Measurements from ENCODE around the gene ATP5F1D.
"Not testable (repeated sequence)": the region's sequence is repeated elsewhere in the genome, so short reads cannot be mapped to it uniquely, and the experiment has no call there.

ATP5F1D gene

DNA sequence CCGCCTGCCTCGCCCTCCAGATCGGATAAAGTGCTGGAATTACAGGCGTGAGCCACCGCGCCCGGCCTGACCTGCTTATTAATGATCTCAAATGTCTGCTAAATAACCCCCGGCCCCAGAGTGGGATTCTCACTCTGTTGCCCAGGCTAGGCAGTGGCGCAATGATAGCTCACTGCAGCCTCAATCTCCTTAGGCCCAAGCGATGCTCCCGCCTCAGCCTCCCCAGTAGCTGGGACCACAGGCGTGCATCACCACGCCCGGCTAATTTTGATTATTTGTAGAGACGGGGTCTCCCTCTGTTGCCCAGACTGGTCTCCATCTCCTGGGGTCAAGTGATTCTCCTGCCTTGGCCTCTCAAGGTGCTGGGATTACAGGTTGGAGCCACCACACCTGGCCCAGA lies 626 bp upstream of the ATP5F1D start:
- TF ChIP-seq POLR2A (IDR thresholded peaks at IDR 0.05; ENCODE audit: low read length): no peak
- TF ChIP-seq GATA1 (IDR thresholded peaks at IDR 0.05; ENCODE audit: low read depth, low read length): no peak
- DNase-seq: no peak

DNA sequence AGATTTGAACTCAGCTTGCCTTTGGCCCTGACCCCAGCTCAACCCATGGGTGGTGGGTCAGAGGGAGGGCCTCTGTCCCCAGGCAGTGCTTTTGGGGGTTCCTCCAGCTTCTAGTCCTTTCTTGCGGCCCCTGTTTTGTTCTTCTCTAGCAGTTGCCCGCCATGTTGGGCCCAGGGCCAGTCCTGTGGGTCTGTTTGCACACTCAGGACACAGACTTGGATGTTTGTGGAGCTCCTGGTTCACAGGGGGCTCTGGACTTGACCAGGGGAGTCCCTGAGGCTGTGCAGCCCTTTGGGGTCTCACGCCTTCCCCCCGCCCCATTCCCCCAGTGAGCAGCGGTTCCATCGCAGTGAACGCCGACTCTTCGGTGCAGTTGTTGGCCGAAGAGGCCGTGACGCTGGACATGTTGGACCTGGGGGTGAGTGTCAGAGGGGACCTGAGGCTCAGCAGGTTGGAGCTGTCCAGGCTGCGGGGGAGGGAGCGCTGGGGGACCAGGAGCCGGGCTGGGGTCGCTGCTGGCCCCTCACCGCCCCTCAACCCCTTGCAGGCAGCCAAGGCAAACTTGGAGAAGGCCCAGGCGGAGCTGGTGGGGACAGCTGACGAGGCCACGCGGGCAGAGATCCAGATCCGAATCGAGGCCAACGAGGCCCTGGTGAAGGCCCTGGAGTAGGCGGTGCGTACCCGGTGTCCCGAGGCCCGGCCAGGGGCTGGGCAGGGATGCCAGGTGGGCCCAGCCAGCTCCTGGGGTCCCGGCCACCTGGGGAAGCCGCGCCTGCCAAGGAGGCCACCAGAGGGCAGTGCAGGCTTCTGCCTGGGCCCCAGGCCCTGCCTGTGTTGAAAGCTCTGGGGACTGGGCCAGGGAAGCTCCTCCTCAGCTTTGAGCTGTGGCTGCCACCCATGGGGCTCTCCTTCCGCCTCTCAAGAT lies 2.5 kb downstream of the ATP5F1D start:
- TF ChIP-seq POLR2A (IDR thresholded peaks at IDR 0.05; ENCODE audit: low read length): no peak
- no peak for TF ChIP-seq GATA1 (IDR thresholded peaks at IDR 0.05; ENCODE audit: low read depth, low read length)
- peak; percentile 86 to 92 for DNase-seq

DNA sequence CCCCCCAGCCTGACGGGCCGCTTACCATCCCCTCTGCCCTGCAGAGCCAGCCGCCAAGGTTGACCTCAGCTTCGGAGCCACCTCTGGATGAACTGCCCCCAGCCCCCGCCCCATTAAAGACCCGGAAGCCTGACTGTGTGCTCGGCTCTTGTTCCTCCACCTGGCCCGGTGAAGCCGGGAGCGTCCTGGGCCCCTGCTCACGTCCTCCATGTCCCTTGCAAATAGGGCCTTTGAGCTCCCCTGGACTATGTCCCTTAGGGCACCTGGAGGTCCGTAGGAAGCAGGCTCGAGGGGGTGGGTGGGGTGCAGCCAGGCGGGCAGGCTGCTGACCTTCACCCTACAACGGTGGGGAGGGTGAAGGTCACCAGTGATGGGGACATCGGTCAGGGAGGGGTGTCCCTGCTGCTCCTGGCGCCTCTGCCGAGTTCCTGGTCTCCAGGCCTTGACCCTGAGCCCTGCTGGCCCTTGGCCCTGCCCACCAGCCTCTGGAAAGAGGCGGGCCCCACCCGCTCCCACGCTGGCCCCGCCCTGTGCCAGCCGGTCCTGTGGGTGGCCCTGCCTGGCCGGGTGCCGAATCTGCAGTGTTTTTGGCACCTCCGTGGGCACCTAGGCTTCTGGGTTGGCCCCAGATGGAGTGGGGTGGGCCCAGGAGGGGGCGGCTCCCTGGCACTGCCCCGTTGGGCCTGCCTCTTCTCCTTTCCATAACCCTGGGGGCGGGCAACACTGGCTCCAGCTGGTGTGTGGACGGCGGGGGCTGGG lies 3.3 kb downstream of the ATP5F1D start:
- TF ChIP-seq POLR2A (IDR thresholded peaks at IDR 0.05; ENCODE audit: low read length) (peak; percentile 14), GATA1 (IDR thresholded peaks at IDR 0.05; ENCODE audit: low read depth, low read length) (no peak)
- no peak for DNase-seq

DNA sequence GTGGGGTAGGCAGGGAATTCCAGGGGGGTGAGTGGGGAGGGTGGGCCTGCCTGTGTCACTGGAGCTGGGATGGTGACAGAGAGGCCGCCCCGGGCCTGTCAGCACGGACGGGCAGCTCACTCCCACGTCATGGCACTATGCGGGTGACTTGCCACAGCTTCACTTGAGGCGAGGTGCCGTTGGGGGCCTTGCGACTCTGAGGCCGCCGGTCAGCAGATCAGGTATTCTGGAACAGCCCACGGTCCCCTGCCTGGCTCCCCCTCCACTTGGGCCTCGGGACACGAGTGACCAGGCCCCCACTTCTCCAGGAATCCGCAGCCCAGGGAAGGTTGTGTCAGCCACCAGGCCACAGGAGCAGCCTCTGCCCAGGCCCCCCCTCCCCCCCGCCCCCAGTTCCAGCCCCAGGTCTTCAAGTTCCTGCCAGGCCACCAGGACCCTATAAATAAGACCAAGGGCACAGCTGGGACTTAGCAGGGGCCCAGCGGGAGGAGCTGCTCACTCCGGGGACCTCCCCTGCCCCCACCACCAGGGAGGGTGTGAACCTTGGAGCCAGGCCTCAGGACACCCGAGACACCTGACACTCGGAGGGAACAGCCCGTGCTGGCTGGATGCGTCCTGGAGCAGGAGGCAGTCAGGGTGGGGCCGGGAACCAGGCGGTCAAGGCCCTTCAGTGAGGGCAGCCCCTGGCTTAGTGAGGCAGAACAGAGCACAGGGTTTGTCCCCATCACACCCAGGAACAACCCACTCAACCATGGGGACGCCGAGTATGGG lies 4.1 kb downstream of the ATP5F1D start:
- no peak for TF ChIP-seq GATA1 (IDR thresholded peaks at IDR 0.05; ENCODE audit: low read depth, low read length)
- TF ChIP-seq POLR2A (IDR thresholded peaks at IDR 0.05; ENCODE audit: low read length): no peak
- DNase-seq: no peak

DNA sequence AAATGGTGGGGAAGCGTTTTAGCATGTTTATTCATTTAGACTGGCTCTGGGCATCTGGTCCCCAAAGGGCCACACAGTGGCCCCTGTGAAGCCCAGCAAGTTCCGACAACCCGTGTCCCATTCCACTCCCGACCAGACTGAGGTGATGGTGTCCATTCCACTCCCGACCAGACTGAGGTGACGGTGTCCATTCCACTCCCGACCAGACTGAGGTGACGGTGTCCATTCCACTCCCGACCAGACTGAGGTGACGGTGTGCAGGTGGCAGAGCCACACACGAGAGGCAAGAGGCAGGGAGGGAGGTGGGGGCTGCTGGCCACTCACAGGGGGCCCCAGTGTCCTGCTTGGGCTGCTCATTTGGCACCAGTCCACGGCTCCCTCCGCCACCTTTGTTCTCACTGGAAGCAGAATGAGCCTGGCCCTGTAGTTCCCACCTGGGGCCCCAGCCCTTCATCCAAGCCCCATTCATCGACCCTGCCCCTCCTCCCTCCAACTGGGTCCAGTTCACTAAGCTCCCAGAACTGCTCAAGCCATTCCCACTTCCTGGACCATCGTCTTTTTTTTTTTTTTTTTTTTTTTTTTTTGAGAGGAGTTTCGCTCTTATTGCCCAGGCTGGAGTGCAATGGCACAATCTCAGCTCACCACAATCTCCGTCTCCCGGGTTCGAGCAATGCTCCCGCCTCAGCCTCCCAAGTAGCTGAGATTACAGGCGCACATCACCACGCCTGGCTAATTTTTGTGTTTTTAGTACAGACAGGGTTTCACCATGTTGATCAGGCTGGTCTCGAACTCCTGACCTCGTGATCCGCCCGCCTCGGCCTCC lies 4.9 kb downstream of the ATP5F1D start:
- not testable (repeated sequence) for DNase-seq

DNA sequence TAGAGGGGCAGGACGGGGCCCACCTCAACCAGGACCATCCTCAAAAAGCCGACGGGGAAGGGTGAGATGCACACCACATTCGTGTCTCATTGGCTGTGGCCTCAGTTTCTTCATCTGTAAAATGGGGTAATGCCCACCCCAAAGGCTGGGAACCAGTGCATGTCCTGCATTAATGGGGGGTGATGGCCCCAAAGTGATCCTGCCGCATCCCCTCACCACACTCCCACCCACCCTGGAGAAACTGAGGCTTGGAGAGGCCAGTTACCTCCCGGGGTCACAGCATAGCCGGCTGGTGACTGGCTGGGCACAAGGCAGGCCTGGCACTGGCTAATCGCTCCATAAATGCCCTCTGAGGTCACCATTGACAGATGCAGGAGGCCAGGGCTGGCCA lies 6.2 kb downstream of the ATP5F1D start:
- DNase-seq: no peak
- TF ChIP-seq POLR2A (IDR thresholded peaks at IDR 0.05; ENCODE audit: low read length) (no peak), GATA1 (IDR thresholded peaks at IDR 0.05; ENCODE audit: low read depth, low read length) (no peak)

DNA sequence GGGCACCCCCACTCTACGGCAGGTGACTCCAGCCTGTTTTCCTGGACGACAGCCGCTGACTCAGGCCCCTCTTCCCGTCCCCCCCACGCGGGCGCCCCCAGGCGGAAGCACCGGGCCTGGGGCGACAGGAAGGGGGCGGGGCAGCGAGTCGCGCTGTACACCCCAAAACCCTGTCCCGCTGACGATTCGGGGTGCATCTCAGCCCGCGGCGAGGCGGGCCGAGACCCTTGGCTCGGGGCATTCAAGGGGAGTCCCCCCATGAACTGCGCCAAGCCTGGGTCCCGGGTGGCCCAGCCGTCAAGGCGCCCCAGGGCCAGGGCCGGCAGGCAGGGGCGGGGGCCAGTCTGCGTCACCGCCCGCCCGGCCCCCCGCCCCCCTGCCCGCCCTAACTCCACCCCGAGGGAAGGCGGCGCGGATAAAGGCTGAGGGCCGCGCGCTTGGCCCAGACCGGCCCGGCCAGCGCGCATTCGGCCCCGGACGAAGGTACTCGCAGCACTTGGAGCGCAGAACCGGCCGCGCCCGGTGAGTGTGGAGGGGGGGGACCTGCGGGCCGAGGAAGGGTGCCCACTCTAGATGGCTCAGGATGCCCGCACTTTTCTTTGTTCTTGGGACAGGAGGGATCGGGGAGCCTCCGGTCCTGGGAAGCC lies 6.7 kb downstream of the ATP5F1D start, which contains the start of gene MIDN:
Gene MIDN (plus strand): TSS at position 445 of the 647 bp plus-strand sequence. CDS start 1,714 bp downstream, outside the sequence.
- TF ChIP-seq POLR2A (IDR thresholded peaks at IDR 0.05; ENCODE audit: low read length) (peak; percentile 28), GATA1 (IDR thresholded peaks at IDR 0.05; ENCODE audit: low read depth, low read length) (no peak)
- DNase-seq: peak; percentile 88 to 90

DNA sequence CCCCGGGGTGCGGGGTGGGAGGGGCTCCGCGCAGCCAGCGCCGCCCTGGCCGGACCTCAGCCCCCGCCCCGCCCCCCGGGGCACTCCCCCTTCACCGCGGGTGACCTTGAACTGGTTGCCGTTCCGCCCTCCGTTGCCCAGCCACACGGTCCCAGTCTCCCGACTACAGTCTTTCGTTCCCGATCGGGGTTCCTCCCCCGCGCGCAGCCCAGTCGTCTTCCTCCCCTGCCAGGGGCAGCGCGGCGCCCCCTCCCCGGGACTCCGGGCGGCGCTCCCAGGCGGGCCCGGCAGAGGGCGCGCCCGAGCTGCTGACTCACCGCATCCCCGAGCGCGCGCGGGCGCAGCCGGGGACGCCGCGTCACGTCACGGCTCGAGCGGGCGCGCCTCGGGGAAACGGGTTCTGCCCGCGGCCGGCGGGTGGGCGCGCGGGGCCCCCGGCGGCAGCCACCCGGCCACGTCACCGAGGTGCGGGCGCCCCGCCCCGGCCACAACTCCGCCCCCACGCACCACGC lies 7.3 kb downstream of the ATP5F1D start:
- TF ChIP-seq GATA1 (IDR thresholded peaks at IDR 0.05; ENCODE audit: low read depth, low read length) (no peak), POLR2A (IDR thresholded peaks at IDR 0.05; ENCODE audit: low read length) (no peak)
- DNase-seq: peak; percentile 88 to 93

DNA sequence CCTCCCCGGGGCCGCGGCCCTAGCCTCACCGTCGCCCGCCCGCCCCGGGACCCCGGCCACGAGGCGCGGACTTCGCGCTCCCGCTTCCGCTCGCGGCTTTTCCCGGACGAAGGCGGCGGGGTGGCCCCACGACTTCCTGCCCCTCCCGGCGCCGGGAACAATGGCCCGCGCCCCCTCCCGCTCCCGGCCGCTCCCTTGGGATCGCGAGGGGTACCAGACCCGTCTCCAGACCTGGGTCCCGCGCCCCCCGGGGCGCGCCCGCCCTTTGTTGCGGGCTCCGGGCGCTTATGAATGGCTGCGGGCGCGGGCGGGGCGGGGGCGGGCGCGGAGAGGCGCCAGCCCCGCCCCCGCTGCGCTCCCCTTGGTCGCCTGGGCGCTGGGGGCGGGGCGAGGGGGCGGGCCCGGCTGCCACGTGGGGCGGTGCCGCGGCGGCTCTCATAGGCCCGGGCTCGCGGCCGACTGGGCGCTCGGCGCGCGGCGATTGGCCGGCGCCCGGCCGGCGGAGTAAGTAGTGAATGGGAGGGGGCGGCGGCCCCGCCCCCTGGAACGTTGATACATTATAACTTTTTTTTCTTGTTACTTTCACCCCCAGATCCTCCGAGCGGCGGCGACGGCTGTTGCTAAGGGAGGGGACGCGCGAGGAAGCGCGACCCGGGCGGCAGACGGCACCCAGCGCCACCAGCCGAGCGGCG lies 7.9 kb downstream of the ATP5F1D start:
- TF ChIP-seq GATA1 (IDR thresholded peaks at IDR 0.05; ENCODE audit: low read depth, low read length): no peak
- TF ChIP-seq POLR2A (IDR thresholded peaks at IDR 0.05; ENCODE audit: low read length): peak; percentile 83
- peak; percentile 96 to 99 for DNase-seq

DNA sequence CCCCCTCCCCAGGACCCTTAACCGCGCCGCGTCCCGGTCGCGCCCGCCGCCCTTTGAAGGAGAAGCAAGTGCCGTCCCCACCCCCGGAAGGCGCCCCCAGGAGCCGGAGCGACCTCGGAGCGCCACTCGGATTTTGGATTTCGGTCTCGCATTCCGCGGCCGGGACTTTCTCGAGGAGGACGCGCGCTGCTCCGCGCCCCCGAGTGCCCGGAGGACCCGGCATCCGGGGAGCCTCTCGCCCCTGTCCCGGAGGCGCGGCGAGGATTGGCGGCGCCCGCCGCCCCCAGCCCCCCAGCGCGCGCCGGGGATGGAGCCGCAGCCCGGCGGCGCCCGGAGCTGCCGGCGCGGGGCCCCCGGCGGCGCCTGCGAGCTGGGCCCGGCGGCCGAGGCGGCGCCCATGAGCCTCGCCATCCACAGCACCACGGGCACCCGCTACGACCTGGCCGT lies 8.5 kb downstream of the ATP5F1D start:
- TF ChIP-seq POLR2A (IDR thresholded peaks at IDR 0.05; ENCODE audit: low read length) (peak; percentile 26), GATA1 (IDR thresholded peaks at IDR 0.05; ENCODE audit: low read depth, low read length) (no peak)

DNA sequence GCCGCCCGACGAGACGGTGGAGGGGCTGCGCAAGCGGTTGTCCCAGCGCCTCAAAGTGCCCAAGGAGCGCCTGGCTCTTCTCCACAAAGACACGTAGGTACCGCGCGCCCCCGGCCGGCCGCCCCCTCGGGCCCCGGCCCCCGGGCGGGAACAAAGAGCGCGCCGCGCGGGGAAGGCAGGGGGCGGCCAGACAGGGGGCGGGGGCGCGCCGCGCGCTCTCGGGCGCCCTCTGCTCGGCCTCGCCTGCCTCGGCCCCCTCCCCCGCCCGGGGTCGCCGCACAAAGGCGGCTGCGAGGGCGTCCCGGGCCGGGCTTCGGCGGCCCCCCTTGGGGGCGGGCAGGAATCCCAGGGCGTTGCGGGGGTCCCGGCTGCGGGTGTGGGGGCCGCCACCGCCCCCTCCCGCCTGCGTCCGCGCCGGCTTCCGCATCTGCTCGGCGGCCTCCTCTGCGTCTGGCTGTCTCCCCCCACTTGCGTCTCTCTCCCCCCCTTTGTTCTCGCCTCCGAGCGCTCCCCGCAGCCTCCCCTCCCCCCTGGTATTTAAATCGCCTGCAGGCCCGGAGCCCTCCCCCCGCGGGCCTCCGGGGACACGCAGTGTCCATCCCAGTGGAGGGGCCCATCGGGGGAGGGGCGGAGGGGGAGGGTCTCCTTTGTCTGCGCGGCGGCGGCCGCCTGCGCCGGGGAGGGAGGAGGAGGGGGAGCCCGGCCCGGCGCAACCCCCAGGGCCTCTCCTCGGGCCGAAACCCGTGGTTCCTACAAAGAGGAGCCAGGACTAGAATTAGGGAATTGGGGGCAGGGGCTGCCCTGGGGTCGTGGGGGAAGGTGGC lies 9.1 kb downstream of the ATP5F1D start:
- TF ChIP-seq POLR2A (IDR thresholded peaks at IDR 0.05; ENCODE audit: low read length) (no peak), GATA1 (IDR thresholded peaks at IDR 0.05; ENCODE audit: low read depth, low read length) (no peak)
- peak; percentile 71 to 74 for DNase-seq

More for the DNA sequence above, 8.5 kb downstream of the ATP5F1D start:
- no peak for DNase-seq

Measured in erythroblast (primary cell).